Brain microvascular endothelial cell (primary cell): ENCODE measurements around the gene KCNMB2.

Experiments used
- DNase-seq: peaks from one replicate; pipeline ENCODE4 v3.0.0-alpha.2; 2020
- H3K27ac ChIP-seq: fragments of 250-450 bp; sonication (Bioruptor Pico); 2 replicates; pipeline ENCODE4 v1.5.1; 2020; ENCODE audit warnings: mild to moderate bottlenecking, moderate library complexity
- H3K27me3 ChIP-seq: fragments of 250-450 bp; sonication (Bioruptor Pico); replicated peaks from 2 replicates; pipeline ENCODE4 v1.5.1; 2020; ENCODE audit warnings: mild to moderate bottlenecking
- H3K36me3 ChIP-seq: fragments of 250-450 bp; sonication (Bioruptor Pico); replicated peaks from 2 replicates; pipeline ENCODE4 v1.5.1; 2020; ENCODE audit warnings: mild to moderate bottlenecking
- H3K4me3 ChIP-seq: 2 replicates; pipeline ENCODE4 v1.5.1; 2011; ENCODE audit warnings: low read depth, mild to moderate bottlenecking, control low read depth, low read length, moderate library complexity
- in situ Hi-C: cut with HindIII; loops from 2 replicates; pipeline ENCODE4 v1.10.0; 2017; ENCODE audit warnings: low sequenced_read_pairs, low pct_ligation_motif_present
- TF ChIP-seq, protein P1 (sequence below): IDR thresholded peaks from 2 replicates; pipeline ENCODE4 v1.5.1; 2011; ENCODE audit warnings: low read depth, mild to moderate bottlenecking, moderate library complexity, low read length, control low read depth, inconsistent platforms; ENCODE audit errors: missing control alignments

Gene KCNMB2

DNA sequence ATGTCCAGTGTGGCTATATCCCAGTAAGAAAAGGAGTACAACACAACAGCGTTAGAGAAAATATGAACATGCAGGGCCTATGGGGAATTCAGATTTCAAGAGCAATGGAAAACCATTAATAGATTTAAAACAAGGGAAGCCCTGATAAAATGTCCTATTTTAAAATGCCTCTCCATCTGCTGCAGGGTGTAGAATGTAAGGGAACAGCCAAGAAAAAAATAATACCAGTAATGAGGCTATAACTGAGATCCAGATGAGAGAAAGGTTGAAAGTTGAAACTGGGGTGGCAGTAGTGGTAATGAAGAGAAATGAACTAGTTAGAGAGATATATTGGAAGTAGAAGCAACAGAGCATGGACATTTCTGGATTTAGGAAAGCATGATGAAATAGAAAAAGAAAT lies 226.1 kb downstream of the KCNMB2 start:
- H3K4me3 ChIP-seq, result no peak overlapping the region
- no peaks in the 10 kb centered on the region for H3K36me3 ChIP-seq
- DNase-seq, result no peak
- H3K27ac ChIP-seq, result no peak overlapping the region
- H3K27me3 ChIP-seq, result no peaks in the 10 kb centered on the region
- TF ChIP-seq, protein P1, sequence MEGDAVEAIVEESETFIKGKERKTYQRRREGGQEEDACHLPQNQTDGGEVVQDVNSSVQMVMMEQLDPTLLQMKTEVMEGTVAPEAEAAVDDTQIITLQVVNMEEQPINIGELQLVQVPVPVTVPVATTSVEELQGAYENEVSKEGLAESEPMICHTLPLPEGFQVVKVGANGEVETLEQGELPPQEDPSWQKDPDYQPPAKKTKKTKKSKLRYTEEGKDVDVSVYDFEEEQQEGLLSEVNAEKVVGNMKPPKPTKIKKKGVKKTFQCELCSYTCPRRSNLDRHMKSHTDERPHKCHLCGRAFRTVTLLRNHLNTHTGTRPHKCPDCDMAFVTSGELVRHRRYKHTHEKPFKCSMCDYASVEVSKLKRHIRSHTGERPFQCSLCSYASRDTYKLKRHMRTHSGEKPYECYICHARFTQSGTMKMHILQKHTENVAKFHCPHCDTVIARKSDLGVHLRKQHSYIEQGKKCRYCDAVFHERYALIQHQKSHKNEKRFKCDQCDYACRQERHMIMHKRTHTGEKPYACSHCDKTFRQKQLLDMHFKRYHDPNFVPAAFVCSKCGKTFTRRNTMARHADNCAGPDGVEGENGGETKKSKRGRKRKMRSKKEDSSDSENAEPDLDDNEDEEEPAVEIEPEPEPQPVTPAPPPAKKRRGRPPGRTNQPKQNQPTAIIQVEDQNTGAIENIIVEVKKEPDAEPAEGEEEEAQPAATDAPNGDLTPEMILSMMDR, result no peak
- in situ Hi-C loops, result no loop called here

DNA sequence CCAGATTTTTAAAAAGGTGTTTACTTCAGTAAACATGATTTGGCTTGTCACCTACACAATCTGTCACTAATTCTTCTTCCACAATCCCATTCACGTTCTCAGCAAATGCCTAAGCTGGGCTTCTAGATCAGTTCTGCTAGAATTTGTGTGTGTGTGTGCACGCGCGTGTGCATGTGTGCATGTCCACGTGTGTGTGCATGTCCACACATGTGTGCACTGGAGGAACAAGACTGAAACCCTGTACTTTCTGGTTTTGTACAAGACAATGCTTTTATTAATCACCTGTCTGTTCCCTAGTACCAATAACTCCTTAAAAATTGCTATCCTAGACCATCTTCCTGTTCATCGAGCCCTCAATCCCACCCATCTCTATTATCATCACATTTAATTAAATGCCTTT lies 229.2 kb downstream of the KCNMB2 start:
- in situ Hi-C loops, result no loop called here
- Histone ChIP-seq H3K4me3 (no peak overlapping the region), H3K27ac (no peak overlapping the region), H3K27me3 (no peaks in the 10 kb centered on the region), H3K36me3 (no peaks in the 10 kb centered on the region)
- DNase-seq, result no peak
- TF ChIP-seq, protein P1, result no peak

DNA sequence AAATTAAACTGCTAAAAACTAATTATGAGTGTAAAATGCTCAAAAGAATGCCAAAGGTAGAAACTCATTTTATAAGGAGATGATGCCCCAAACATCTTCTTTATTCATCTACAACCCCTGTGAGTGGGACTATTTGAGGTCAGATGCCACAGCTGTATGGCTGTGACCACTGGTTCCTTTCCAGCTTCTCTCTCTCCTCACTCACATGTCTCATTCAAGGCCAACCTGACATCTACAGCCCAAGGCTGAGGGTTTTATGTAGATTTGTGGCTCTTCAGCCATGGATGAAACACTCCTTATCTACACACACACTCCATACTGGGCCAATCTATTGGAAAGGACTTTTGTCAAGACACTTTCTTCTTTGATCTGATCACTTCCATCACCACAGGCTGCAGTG lies 231.3 kb downstream of the KCNMB2 start:
- in situ Hi-C loops, result no loop called here
- Histone ChIP-seq H3K27ac (no peak overlapping the region), H3K36me3 (no peaks in the 10 kb centered on the region), H3K4me3 (no peak overlapping the region), H3K27me3 (no peaks in the 10 kb centered on the region)
- DNase-seq, result no peak
- TF ChIP-seq, protein P1, result no peak

DNA sequence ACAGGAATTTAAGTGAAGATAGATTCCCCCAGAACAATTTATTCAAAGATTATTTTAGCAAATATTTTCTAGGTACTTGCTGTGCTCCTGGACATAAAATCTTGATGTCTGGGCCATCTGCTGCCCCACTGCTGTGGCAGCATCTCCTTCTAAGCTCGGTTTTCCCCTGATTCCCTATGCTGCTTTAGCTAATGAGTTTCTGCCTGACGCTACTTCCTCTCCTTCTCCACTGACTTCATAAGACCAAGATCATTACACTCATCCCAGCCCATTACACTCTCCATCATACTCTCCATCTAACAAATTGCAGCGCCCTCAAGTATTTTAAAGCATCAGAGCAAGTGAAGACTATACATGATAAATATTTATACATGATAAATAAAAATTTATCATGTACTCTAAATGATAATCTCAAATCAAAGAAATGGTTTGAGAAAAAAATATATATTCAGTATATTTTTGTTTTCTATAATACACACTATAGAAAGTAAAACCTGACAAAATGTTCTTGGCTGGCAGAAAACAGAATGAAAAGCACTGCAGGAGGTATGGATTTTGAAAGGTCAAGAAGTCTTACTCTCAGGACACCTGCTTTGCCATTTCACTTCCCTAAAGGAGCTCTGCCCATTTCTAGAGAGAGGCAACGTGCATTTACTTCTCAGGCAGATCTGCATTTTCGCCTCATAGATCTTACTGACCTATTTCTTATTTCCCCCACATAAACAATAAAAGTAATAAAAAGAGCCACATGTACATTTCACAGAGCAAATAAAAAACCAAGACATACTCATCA lies 232.0 kb downstream of the KCNMB2 start:
- Histone ChIP-seq H3K4me3 (no peak overlapping the region), H3K27ac (no peak overlapping the region), H3K36me3 (no peaks in the 10 kb centered on the region), H3K27me3 (no peaks in the 10 kb centered on the region)
- no peak for DNase-seq
- TF ChIP-seq, protein P1, result no peak
- in situ Hi-C loops, result no loop called here

DNA sequence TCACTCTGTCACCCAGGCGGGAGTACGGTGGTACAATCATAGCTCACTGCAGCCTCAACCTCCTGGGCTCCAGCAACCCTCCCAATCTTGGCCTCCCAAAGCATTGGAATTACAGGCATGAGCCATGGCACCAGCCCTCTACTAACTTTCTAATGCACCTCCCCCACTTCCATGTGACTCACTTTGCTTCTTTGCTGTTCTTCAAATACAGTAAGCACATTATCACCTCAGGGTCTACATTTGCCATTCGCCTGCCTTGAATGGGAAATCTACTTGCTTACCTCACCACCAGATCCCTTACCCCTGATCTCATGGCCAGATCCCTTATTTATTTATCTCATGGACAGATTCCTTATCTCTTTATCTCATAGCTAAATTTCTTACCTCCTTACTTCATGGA lies 235.3 kb downstream of the KCNMB2 start:
- in situ Hi-C loops, result no loop called here
- Histone ChIP-seq H3K36me3 (no peaks in the 10 kb centered on the region), H3K4me3 (no peak overlapping the region), H3K27ac (no peak overlapping the region), H3K27me3 (no peaks in the 10 kb centered on the region)
- no peak for DNase-seq
- TF ChIP-seq, protein P1, result no peak

DNA sequence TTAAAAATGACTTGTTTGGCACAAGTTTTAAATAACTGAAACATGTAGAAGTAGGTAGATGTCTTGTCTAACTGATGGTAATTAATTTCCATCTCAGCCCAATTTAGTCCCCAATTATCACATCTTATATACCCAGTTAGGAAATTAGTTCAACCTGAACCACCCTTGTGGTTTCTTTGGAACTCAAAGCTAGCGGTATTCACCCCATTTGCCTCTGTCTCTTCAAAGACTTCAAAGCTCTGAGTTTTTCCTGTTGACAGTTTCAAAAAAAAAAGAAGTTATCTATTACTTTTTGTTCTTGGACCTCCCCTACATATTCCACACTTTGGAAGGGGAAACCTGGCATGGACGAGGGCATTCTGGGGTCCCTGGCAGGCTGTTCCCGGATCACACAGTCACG lies 236.5 kb downstream of the KCNMB2 start:
- Histone ChIP-seq H3K36me3 (no peaks in the 10 kb centered on the region), H3K27ac (no peak overlapping the region), H3K27me3 (no peaks in the 10 kb centered on the region), H3K4me3 (no peak overlapping the region)
- in situ Hi-C loops, result no loop called here
- DNase-seq, result no peak
- TF ChIP-seq, protein P1, result no peak
